GM23338 (cell line): ENCODE data around the gene SLC25A48.

ENCODE experiments used
- CREB1 ChIP-seq: fragments of 250-450 bp; sonication (Bioruptor Pico); IDR thresholded peaks from 2 replicates; pipeline ENCODE4 v1.5.0; 2020; ENCODE audit warnings: low read depth, mild to moderate bottlenecking, moderate library complexity
- CTCF ChIP-seq, 2 experiments: fragments of 200-600 bp in 1 of 2; sonication (generic) in 1 of 2; conservative IDR thresholded peaks; 2 replicates each; pipeline versions ENCODE4 v1.5.1 to v1.6.1; 2016 to 2017; ENCODE audit warnings: antibody characterized with exemption in 2 of 2, low read depth in 2 of 2, mild to moderate bottlenecking in 2 of 2, moderate library complexity in 1 of 2
- ETS1 ChIP-seq: IDR thresholded peaks from 2 replicates; pipeline ENCODE4 v1.6.1; 2016; ENCODE audit warnings: antibody characterized with exemption
- EZH2 ChIP-seq: fragments of 200-600 bp; sonication (generic); IDR thresholded peaks from one replicate; pipeline ENCODE4 v1.8.0; 2017; ENCODE audit warnings: antibody characterized with exemption, mild to moderate bottlenecking, low read depth; ENCODE audit not compliant: unreplicated experiment
- EZH2phosphoT487 ChIP-seq: fragments of 200-600 bp; sonication (generic); IDR thresholded peaks from one replicate; pipeline ENCODE4 v1.8.1; 2018; ENCODE audit warnings: antibody characterized with exemption; ENCODE audit not compliant: unreplicated experiment
- JUNB ChIP-seq: IDR thresholded peaks from one replicate; pipeline ENCODE4 v1.6.1; 2016; ENCODE audit warnings: antibody characterized with exemption; ENCODE audit not compliant: unreplicated experiment
- NANOG ChIP-seq: IDR thresholded peaks from 2 replicates; pipeline ENCODE4 v1.6.1; 2016; ENCODE audit warnings: antibody characterized with exemption, borderline replicate concordance
- POLR2AphosphoS5 ChIP-seq: IDR thresholded peaks from 2 replicates; pipeline ENCODE4 v1.6.1; 2016; ENCODE audit warnings: antibody characterized with exemption, low read depth
- REST ChIP-seq: IDR thresholded peaks from one replicate; pipeline ENCODE4 v1.6.1; 2018; ENCODE audit warnings: antibody characterized with exemption; ENCODE audit not compliant: unreplicated experiment
- STAT1 ChIP-seq: IDR thresholded peaks from one replicate; pipeline ENCODE4 v1.6.1; 2016; ENCODE audit warnings: antibody characterized with exemption; ENCODE audit not compliant: unreplicated experiment
- ZNF331 ChIP-seq: fragments of 250-450 bp; sonication (Bioruptor Pico); IDR thresholded peaks from 2 replicates; pipeline ENCODE4 v1.5.0; 2020; ENCODE audit warnings: low read depth, mild to moderate bottlenecking, moderate library complexity
- ZNF462 ChIP-seq: fragments of 250-450 bp; sonication (Bioruptor Pico); IDR thresholded peaks from 2 replicates; pipeline ENCODE4 v1.5.0; 2020; ENCODE audit warnings: mild to moderate bottlenecking, moderate library complexity

GRCh38 chr5:135881244-135881643 is 46.8 kb downstream of the SLC25A48 start:
- no peak for TF ChIP-seq CTCF (conservative IDR thresholded peaks at IDR 0.05; ENCODE audit: low read depth in 2 of 2)
- no peak for TF ChIP-seq ZNF462 (CRISPR knock-in tag)
- no peak for TF ChIP-seq EZH2
- TF ChIP-seq EZH2phosphoT487: no peak
- TF ChIP-seq POLR2AphosphoS5: no peak
- TF ChIP-seq REST: no peak
- no peak for TF ChIP-seq ETS1
- no peak for TF ChIP-seq CREB1 (CRISPR knock-in tag)
- no peak for TF ChIP-seq STAT1
- TF ChIP-seq JUNB: no peak
- no peak for TF ChIP-seq ZNF331 (CRISPR knock-in tag)
- TF ChIP-seq NANOG: no peak
